Skeletal muscle satellite cell (primary cell): ENCODE measurements around the gene THADA.
"Not testable (repeated sequence)": the region's sequence is repeated elsewhere in the genome, so short reads cannot be mapped to it uniquely, and the experiment has no call there.

Experiments used
- H3K27me3 ChIP-seq: 2 replicates; pipeline ENCODE4 v1.7.0; 2013; ENCODE audit warnings: low read length; ENCODE audit not compliant: control insufficient read depth, insufficient read depth
- H3K36me3 ChIP-seq: 2 replicates; pipeline ENCODE4 v1.7.0; 2013; ENCODE audit warnings: mild to moderate bottlenecking, control low read depth, low read length; ENCODE audit not compliant: insufficient read depth
- H3K4me1 ChIP-seq: 2 replicates; pipeline ENCODE4 v1.7.0; 2013; ENCODE audit warnings: low read length; ENCODE audit not compliant: control insufficient read depth, insufficient read depth
- H3K4me2 ChIP-seq: 2 replicates; pipeline ENCODE4 v1.7.0; 2013; ENCODE audit warnings: mild to moderate bottlenecking, low read length
- H3K4me3 ChIP-seq: 2 replicates; pipeline ENCODE4 v1.7.0; 2013; ENCODE audit warnings: low read length
- H3K9ac ChIP-seq: 2 replicates; pipeline ENCODE4 v1.7.0; 2013; ENCODE audit warnings: mild to moderate bottlenecking, low read depth, low read length, moderate library complexity
- H3K9me3 ChIP-seq: replicated peaks from 2 replicates; pipeline ENCODE4 v1.7.0; 2013; ENCODE audit warnings: mild to moderate bottlenecking, control low read depth, low read length

Gene THADA

GRCh38 chr2:43192744-43193651, 402.8 kb downstream of the THADA start:
- Histone ChIP-seq H3K4me3 (no peak overlapping the region), H3K9ac (no peak overlapping the region), H3K36me3 (no peaks in the 10 kb centered on the region), H3K27me3 (no peaks in the 10 kb centered on the region), H3K4me2 (no peak overlapping the region), H3K4me1 (no peaks in the 10 kb centered on the region), H3K9me3 (no peaks in the 10 kb centered on the region)

GRCh38 chr2:43191947-43192516, 403.8 kb downstream of the THADA start:
- no peaks in the 10 kb centered on the region for H3K9me3 ChIP-seq
- no peak overlapping the region for H3K4me2 ChIP-seq
- H3K36me3 ChIP-seq, result no peaks in the 10 kb centered on the region
- no peaks in the 10 kb centered on the region for H3K27me3 ChIP-seq
- no peak overlapping the region for H3K9ac ChIP-seq
- H3K4me3 ChIP-seq, result no peak overlapping the region
- H3K4me1 ChIP-seq, result no peaks in the 10 kb centered on the region

- H3K4me2 ChIP-seq, result no peak overlapping the region
- no peaks in the 10 kb centered on the region for H3K4me1 ChIP-seq
- no peak overlapping the region for H3K9ac ChIP-seq
- H3K9me3 ChIP-seq, result no peaks in the 10 kb centered on the region
- H3K27me3 ChIP-seq, result no peaks in the 10 kb centered on the region
- no peak overlapping the region for H3K4me3 ChIP-seq
- H3K36me3 ChIP-seq, result no peaks in the 10 kb centered on the region
These were observed 405.4 kb downstream of the THADA start for GRCh38 chr2:43190311-43191052.

GRCh38 chr2:43189861-43190260, 406.0 kb downstream of the THADA start:
- not testable (repeated sequence) for H3K4me2 ChIP-seq, H3K36me3 ChIP-seq, H3K9me3 ChIP-seq, H3K4me3 ChIP-seq, H3K4me1 ChIP-seq, H3K9ac ChIP-seq, H3K27me3 ChIP-seq

- no peaks in the 10 kb centered on the region for H3K9me3 ChIP-seq
- peaks cover 12% of the 10 kb centered on the region for H3K4me1 ChIP-seq
- no peaks in the 10 kb centered on the region for H3K27me3 ChIP-seq
- H3K4me2 ChIP-seq, result no peak overlapping the region
- no peak overlapping the region for H3K4me3 ChIP-seq
- no peak overlapping the region for H3K9ac ChIP-seq
- H3K36me3 ChIP-seq, result no peaks in the 10 kb centered on the region
These were observed 407.1 kb downstream of the THADA start for GRCh38 chr2:43188561-43189386.

GRCh38 chr2:43186679-43187374, 409.0 kb downstream of the THADA start:
- no peaks in the 10 kb centered on the region for H3K9me3 ChIP-seq
- peaks cover 12% of the 10 kb centered on the region for H3K4me1 ChIP-seq
- H3K4me2 ChIP-seq, result no peak overlapping the region
- no peak overlapping the region for H3K4me3 ChIP-seq
- no peaks in the 10 kb centered on the region for H3K36me3 ChIP-seq
- no peak overlapping the region for H3K9ac ChIP-seq
- no peaks in the 10 kb centered on the region for H3K27me3 ChIP-seq

- Histone ChIP-seq H3K27me3 (no peaks in the 10 kb centered on the region), H3K4me1 (peaks cover 12% of the 10 kb centered on the region), H3K36me3 (no peaks in the 10 kb centered on the region), H3K4me2 (no peak overlapping the region), H3K9me3 (no peaks in the 10 kb centered on the region), H3K9ac (no peak overlapping the region), H3K4me3 (no peak overlapping the region)
These were observed 409.5 kb downstream of the THADA start for GRCh38 chr2:43186321-43186678.

- H3K36me3 ChIP-seq, result no peaks in the 10 kb centered on the region
- H3K4me2 ChIP-seq, result no peak overlapping the region
- no peak overlapping the region for H3K9ac ChIP-seq
- no peaks in the 10 kb centered on the region for H3K27me3 ChIP-seq
- no peak overlapping the region for H3K4me3 ChIP-seq
- H3K4me1 ChIP-seq, result peaks cover 12% of the 10 kb centered on the region
- H3K9me3 ChIP-seq, result no peaks in the 10 kb centered on the region
These were observed 410.7 kb downstream of the THADA start for GRCh38 chr2:43185146-43185545.

GRCh38 chr2:43184339-43184895, 411.4 kb downstream of the THADA start:
- Histone ChIP-seq H3K4me1 (peaks cover 16% of the 10 kb centered on the region), H3K4me3 (no peak overlapping the region), H3K4me2 (no peak overlapping the region), H3K27me3 (no peaks in the 10 kb centered on the region), H3K9ac (no peak overlapping the region), H3K36me3 (no peaks in the 10 kb centered on the region), H3K9me3 (no peaks in the 10 kb centered on the region)

GRCh38 chr2:43183743-43184142, 412.1 kb downstream of the THADA start:
- no peak overlapping the region for H3K4me2 ChIP-seq
- H3K27me3 ChIP-seq, result no peaks in the 10 kb centered on the region
- no peaks in the 10 kb centered on the region for H3K9me3 ChIP-seq
- H3K4me3 ChIP-seq, result no peak overlapping the region
- peaks cover 22% of the 10 kb centered on the region for H3K4me1 ChIP-seq
- H3K36me3 ChIP-seq, result no peaks in the 10 kb centered on the region
- H3K9ac ChIP-seq, result no peak overlapping the region
